ENCODE results near the gene NR1H3.

Gene NR1H3

DNA sequence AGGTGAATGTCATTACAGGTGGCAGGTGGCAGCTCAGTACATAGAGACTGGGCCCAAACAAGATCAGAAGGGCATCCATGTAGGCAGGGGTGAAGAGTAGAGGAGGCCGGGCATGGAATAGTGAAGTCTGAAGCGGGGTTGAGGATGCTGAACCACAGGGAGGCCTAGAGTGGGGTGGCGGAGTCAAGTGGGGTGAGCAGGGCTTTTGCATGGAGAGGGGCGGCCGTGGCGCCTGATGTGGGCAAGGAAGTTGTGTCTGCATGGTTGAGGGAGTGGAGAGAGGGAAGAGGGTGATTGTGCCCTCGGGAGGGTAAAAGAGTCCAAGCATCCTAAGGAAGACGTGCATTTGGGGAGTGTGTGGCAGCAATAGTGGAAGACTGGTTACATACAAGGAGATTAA is 28.6 kb upstream of the NR1H3 start:
- Histone ChIP-seq H3K4me1 (ENCODE audit: control insufficient read depth in 1 of 2, insufficient read depth in 2 of 2, low read length in 2 of 2) (peaks cover 0 to 4% of the 10 kb centered on the region in 2 donors), H3K27ac (ENCODE audit: low read length) (no peak overlapping the region), H3K4me3 (ENCODE audit: low read depth in 1 of 2, low read length in 2 of 2) (no peak overlapping the region), H3K9me3 (ENCODE audit: control insufficient read depth in 1 of 2, low read length in 2 of 2) (no peaks in the 10 kb centered on the region), H3K27me3 (ENCODE audit: low read depth, low read length) (no peaks in the 10 kb centered on the region), H3K36me3 (ENCODE audit: control insufficient read depth in 1 of 2, insufficient read depth in 2 of 2, low read length in 2 of 2) (peaks cover 13 to 44% of the 10 kb centered on the region in 2 donors)

DNA sequence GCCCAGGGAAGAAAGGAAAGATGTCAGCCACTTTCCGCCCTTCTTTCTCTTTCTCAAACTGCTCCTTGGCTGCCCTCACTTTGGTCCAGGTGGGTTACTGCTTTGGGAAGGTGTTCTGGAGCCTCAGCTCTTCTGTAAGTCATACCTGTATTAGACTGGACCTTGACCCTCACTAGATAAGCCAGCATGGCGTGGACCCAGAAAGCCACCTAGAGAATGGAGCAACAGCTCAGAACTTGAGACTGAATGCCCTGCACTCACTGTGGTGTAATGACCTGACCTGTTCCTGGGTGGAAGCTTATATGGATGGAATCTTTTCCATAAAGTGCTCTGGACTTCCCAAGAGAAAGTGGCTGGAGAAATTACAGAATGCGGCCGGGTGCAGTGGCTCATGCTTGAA is 24.7 kb upstream of the NR1H3 start:
- Histone ChIP-seq H3K27ac (ENCODE audit: low read length) (no peak overlapping the region), H3K36me3 (ENCODE audit: control insufficient read depth in 1 of 2, insufficient read depth in 2 of 2, low read length in 2 of 2) (peaks cover 13 to 39% of the 10 kb centered on the region in 2 donors)

DNA sequence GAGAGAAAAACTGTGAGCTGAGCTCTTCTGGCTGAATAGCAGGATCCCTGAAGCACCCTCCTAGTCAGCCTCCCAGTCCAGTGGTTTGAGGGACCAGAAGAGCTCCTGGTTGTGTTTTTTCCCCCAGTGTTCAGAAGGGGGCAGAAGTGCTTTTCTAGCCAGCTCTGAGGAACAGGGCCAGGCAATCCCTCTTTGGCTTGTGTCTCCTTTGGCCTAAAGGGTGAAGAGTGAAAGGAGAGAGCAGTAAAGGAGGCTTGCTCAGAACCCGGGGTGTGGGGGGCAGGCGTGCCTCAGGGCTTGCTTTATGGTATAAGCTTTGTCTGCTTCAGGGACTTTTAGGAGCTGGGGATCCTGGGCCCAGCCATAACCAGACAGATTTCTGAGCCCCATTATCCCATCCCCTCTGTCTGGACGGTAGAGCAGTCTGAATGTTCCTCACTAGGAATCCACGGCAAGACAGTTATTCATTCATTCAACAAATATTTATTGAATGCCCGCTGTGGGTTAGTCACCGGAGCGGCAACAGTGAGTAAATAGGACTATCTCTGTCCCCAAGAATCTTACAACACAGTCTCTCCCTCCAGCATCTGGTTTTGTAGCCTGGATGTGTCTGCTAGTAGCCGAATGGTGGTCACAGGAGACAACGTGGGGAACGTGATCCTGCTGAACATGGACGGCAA is 23.7 kb upstream of the NR1H3 start:
- Histone ChIP-seq H3K27me3 (ENCODE audit: low read depth, low read length) (no peaks in the 10 kb centered on the region), H3K4me1 (ENCODE audit: control insufficient read depth in 1 of 2, insufficient read depth in 2 of 2, low read length in 2 of 2) (peaks cover 0 to 7% of the 10 kb centered on the region in 2 donors), H3K4me3 (ENCODE audit: low read depth in 1 of 2, low read length in 2 of 2) (peak overlapping the region in 1 of 2 donors; percentile 26), H3K36me3 (ENCODE audit: control insufficient read depth in 1 of 2, insufficient read depth in 2 of 2, low read length in 2 of 2) (peaks cover 17 to 36% of the 10 kb centered on the region in 2 donors), H3K27ac (ENCODE audit: low read length) (peak overlapping the region; percentile 36), H3K9me3 (ENCODE audit: control insufficient read depth in 1 of 2, low read length in 2 of 2) (no peaks in the 10 kb centered on the region)

More for the DNA sequence above, 24.7 kb upstream of the NR1H3 start:
- no peak overlapping the region for H3K4me3 ChIP-seq (ENCODE audit: low read depth in 1 of 2, low read length in 2 of 2)
- no peaks in the 10 kb centered on the region for H3K27me3 ChIP-seq (ENCODE audit: low read depth, low read length)
- peaks cover 0 to 7% of the 10 kb centered on the region in 2 donors for H3K4me1 ChIP-seq (ENCODE audit: control insufficient read depth in 1 of 2, insufficient read depth in 2 of 2, low read length in 2 of 2)
- H3K9me3 ChIP-seq (ENCODE audit: control insufficient read depth in 1 of 2, low read length in 2 of 2): no peaks in the 10 kb centered on the region

DNA sequence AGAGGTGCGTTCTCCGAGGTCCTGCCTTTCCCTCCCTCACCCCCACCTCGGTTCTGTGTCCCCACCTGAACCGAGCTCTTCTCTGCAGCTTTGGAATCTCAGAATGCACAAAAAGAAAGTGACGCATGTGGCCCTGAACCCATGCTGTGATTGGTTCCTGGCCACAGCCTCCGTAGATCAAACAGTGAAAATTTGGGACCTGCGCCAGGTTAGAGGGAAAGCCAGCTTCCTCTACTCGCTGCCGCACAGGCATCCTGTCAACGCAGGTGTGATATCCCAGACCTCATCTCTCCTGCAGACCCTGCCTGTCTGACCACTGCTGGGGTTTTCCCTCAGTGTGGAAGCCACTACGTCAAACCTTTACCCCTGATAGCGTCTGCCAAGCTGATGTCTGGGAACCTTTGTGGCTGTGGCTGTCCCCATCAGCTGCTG is 23.1 kb upstream of the NR1H3 start:
- peak overlapping the region; percentile 36 for H3K27ac ChIP-seq (ENCODE audit: low read length)
- no peaks in the 10 kb centered on the region for H3K27me3 ChIP-seq (ENCODE audit: low read depth, low read length)
- H3K4me1 ChIP-seq (ENCODE audit: control insufficient read depth in 1 of 2, insufficient read depth in 2 of 2, low read length in 2 of 2): peaks cover 0 to 7% of the 10 kb centered on the region in 2 donors
- H3K9me3 ChIP-seq (ENCODE audit: control insufficient read depth in 1 of 2, low read length in 2 of 2): no peaks in the 10 kb centered on the region
- peak overlapping the region in 1 of 2 donors; percentile 26 for H3K4me3 ChIP-seq (ENCODE audit: low read depth in 1 of 2, low read length in 2 of 2)
- peaks cover 19 to 36% of the 10 kb centered on the region in 2 donors for H3K36me3 ChIP-seq (ENCODE audit: control insufficient read depth in 1 of 2, insufficient read depth in 2 of 2, low read length in 2 of 2)

DNA sequence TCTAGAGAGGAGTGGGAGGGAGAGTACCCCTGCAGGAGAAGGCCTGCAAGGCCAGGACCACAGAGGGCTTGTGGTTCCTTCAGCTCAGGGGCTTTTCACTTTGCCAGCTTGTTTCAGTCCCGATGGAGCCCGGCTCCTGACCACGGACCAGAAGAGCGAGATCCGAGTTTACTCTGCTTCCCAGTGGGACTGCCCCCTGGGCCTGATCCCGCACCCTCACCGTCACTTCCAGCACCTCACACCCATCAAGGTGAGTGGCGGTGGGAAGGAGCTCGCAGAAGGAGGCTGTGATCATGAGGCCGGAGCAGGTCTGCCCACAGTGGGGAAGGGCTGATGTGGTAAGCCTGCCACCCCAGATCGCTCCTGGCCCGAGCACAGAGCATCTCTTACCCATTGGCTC is 22.6 kb upstream of the NR1H3 start:
- H3K4me1 ChIP-seq (ENCODE audit: control insufficient read depth in 1 of 2, insufficient read depth in 2 of 2, low read length in 2 of 2): peaks cover 0 to 7% of the 10 kb centered on the region in 2 donors
- H3K4me3 ChIP-seq (ENCODE audit: low read depth in 1 of 2, low read length in 2 of 2): no peak overlapping the region
- no peak overlapping the region for H3K27ac ChIP-seq (ENCODE audit: low read length)
- H3K27me3 ChIP-seq (ENCODE audit: low read depth, low read length): no peaks in the 10 kb centered on the region
- H3K36me3 ChIP-seq (ENCODE audit: control insufficient read depth in 1 of 2, insufficient read depth in 2 of 2, low read length in 2 of 2): peaks cover 22 to 38% of the 10 kb centered on the region in 2 donors
- H3K9me3 ChIP-seq (ENCODE audit: control insufficient read depth in 1 of 2, low read length in 2 of 2): no peaks in the 10 kb centered on the region

DNA sequence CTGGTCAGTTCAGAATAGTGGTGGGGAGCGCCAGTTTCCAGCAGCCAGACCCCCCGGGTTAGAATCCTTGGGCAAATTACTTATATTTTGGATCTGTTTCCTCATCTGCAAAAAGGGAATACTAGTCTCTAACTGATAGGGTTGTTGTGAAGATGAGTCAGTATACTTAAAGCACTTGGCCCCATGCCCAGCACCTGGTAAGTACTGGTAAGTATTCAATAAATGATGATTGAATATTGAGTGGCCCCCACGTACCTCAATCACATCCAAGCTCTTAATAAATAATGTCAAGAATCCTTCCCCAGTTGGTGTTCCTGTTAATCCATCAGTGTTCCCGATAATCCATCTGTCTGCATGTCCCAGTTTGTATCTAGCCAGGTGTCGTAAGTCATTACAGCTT is 21.3 kb upstream of the NR1H3 start:
- H3K4me3 ChIP-seq (ENCODE audit: low read depth in 1 of 2, low read length in 2 of 2): no peak overlapping the region
- H3K27me3 ChIP-seq (ENCODE audit: low read depth, low read length): no peaks in the 10 kb centered on the region
- H3K4me1 ChIP-seq (ENCODE audit: control insufficient read depth in 1 of 2, insufficient read depth in 2 of 2, low read length in 2 of 2): peaks cover 0 to 7% of the 10 kb centered on the region in 2 donors
- H3K9me3 ChIP-seq (ENCODE audit: control insufficient read depth in 1 of 2, low read length in 2 of 2): no peaks in the 10 kb centered on the region
- no peak overlapping the region for H3K27ac ChIP-seq (ENCODE audit: low read length)
- peaks cover 27 to 45% of the 10 kb centered on the region in 2 donors for H3K36me3 ChIP-seq (ENCODE audit: control insufficient read depth in 1 of 2, insufficient read depth in 2 of 2, low read length in 2 of 2)

DNA sequence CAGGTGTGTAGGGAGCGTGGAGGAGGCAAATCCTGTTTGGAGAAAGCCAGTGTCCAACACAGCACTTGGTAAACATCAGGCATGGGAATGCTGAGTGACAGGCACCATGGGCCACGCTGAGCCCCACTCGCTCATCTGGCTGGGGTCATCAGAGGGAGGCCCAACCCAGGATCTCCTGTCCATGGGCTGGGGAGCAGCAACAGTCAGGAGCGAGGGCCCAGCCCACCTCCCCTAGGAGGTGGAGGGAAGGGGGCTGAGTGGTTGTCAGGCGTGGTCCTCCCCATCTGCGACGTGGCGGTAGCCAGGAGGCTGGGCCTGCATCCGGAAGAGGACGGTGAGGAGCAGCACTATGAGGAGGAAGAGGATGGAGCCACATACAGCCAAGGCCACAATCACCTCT is 17.9 kb upstream of the NR1H3 start:
- no peaks in the 10 kb centered on the region for H3K9me3 ChIP-seq (ENCODE audit: control insufficient read depth in 1 of 2, low read length in 2 of 2)
- H3K27me3 ChIP-seq (ENCODE audit: low read depth, low read length): no peaks in the 10 kb centered on the region
- H3K36me3 ChIP-seq (ENCODE audit: control insufficient read depth in 1 of 2, insufficient read depth in 2 of 2, low read length in 2 of 2): peaks cover 51 to 60% of the 10 kb centered on the region in 2 donors
- no peak overlapping the region for H3K27ac ChIP-seq (ENCODE audit: low read length)
- H3K4me1 ChIP-seq (ENCODE audit: control insufficient read depth in 1 of 2, insufficient read depth in 2 of 2, low read length in 2 of 2): no peaks in the 10 kb centered on the region
- H3K4me3 ChIP-seq (ENCODE audit: low read depth in 1 of 2, low read length in 2 of 2): no peak overlapping the region

DNA sequence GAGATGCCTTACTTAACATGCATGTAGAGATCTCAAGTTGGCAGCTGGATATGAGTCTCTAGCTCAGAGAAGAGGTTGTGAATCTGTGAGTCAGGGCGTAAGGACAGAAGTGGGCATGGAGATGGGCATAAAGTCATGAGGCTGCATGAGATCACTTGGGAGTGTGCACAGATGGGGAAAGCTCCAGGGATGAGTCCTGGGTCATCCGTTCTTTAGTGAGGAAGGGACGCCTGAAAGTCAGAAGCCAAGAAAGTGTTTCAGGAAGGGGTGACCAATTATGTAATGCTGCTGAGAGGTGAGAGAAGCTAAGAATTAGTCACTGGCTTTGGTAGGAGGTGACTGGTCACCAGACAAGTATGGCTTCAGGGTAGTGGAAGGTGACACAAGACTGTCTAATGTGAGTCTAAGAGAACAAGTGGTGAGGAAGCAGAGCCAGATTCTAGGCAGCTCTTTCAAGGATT is 15.9 kb upstream of the NR1H3 start:
- peaks cover 61 to 68% of the 10 kb centered on the region in 2 donors for H3K36me3 ChIP-seq (ENCODE audit: control insufficient read depth in 1 of 2, insufficient read depth in 2 of 2, low read length in 2 of 2)
- no peaks in the 10 kb centered on the region for H3K9me3 ChIP-seq (ENCODE audit: control insufficient read depth in 1 of 2, low read length in 2 of 2)
- H3K27ac ChIP-seq (ENCODE audit: low read length): no peak overlapping the region
- no peaks in the 10 kb centered on the region for H3K27me3 ChIP-seq (ENCODE audit: low read depth, low read length)
- H3K4me1 ChIP-seq (ENCODE audit: control insufficient read depth in 1 of 2, insufficient read depth in 2 of 2, low read length in 2 of 2): peaks cover 0 to 2% of the 10 kb centered on the region in 2 donors
- H3K4me3 ChIP-seq (ENCODE audit: low read depth in 1 of 2, low read length in 2 of 2): no peak overlapping the region

DNA sequence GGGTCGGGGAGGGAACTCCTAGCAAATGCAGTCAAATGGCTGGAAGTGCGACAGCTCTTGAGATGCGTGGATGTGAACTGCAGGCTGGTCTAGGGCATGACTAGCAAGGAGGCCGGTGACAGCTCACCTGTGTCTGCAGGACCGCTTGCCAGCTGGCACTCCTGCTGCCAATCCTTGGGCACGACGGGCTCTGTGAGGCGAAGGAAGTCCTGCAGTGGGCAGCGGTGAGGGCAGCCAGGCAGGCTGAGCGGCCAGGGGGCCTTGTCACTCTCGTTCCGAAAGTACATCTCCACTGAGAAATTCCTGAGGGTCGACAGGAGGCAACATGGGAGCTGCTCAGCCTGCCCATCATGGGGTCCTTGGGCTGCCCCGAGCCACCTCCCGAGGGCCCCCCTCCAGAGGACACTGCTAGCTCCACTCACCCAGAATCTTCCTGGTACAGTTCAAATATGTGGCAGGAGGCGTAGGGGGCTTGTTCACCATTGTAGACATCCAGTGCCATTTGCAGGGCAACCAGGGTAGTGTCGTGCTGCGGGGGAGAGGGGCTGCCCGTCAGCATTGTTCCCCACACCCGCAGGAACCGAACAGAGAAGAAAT is 15.1 kb upstream of the NR1H3 start:
- Histone ChIP-seq H3K27ac (ENCODE audit: low read length) (no peak overlapping the region), H3K36me3 (ENCODE audit: control insufficient read depth in 1 of 2, insufficient read depth in 2 of 2, low read length in 2 of 2) (peaks cover 61 to 66% of the 10 kb centered on the region in 2 donors), H3K27me3 (ENCODE audit: low read depth, low read length) (no peaks in the 10 kb centered on the region), H3K4me1 (ENCODE audit: control insufficient read depth in 1 of 2, insufficient read depth in 2 of 2, low read length in 2 of 2) (peaks cover 7 to 10% of the 10 kb centered on the region in 2 donors), H3K9me3 (ENCODE audit: control insufficient read depth in 1 of 2, low read length in 2 of 2) (no peaks in the 10 kb centered on the region), H3K4me3 (ENCODE audit: low read depth in 1 of 2, low read length in 2 of 2) (no peak overlapping the region)

DNA sequence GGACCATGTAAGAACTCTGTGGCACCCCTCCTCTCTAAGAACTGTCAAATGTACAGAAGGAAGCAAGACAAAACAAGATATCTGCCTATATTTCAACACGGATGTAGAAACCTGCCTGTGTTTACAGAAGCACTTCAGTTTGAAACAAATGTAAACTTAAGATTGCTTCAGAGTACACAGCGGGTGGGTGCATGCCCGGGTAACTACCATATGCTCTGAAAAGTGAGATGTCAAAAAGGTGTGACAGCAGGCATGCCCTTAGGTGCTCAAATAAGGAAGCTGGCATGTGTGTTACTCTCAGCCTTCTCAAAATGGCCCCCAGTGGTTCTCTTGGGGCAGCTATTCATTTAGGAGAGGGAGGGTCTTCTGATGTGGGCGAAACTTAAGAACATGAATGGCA is 14.3 kb upstream of the NR1H3 start:
- no peaks in the 10 kb centered on the region for H3K27me3 ChIP-seq (ENCODE audit: low read depth, low read length)
- H3K36me3 ChIP-seq (ENCODE audit: control insufficient read depth in 1 of 2, insufficient read depth in 2 of 2, low read length in 2 of 2): peaks cover 61% of the 10 kb centered on the region in 2 donors
- no peak overlapping the region for H3K27ac ChIP-seq (ENCODE audit: low read length)
- H3K4me1 ChIP-seq (ENCODE audit: control insufficient read depth in 1 of 2, insufficient read depth in 2 of 2, low read length in 2 of 2): peaks cover 7 to 14% of the 10 kb centered on the region in 2 donors
- H3K4me3 ChIP-seq (ENCODE audit: low read depth in 1 of 2, low read length in 2 of 2): no peak overlapping the region
- no peaks in the 10 kb centered on the region for H3K9me3 ChIP-seq (ENCODE audit: control insufficient read depth in 1 of 2, low read length in 2 of 2)

DNA sequence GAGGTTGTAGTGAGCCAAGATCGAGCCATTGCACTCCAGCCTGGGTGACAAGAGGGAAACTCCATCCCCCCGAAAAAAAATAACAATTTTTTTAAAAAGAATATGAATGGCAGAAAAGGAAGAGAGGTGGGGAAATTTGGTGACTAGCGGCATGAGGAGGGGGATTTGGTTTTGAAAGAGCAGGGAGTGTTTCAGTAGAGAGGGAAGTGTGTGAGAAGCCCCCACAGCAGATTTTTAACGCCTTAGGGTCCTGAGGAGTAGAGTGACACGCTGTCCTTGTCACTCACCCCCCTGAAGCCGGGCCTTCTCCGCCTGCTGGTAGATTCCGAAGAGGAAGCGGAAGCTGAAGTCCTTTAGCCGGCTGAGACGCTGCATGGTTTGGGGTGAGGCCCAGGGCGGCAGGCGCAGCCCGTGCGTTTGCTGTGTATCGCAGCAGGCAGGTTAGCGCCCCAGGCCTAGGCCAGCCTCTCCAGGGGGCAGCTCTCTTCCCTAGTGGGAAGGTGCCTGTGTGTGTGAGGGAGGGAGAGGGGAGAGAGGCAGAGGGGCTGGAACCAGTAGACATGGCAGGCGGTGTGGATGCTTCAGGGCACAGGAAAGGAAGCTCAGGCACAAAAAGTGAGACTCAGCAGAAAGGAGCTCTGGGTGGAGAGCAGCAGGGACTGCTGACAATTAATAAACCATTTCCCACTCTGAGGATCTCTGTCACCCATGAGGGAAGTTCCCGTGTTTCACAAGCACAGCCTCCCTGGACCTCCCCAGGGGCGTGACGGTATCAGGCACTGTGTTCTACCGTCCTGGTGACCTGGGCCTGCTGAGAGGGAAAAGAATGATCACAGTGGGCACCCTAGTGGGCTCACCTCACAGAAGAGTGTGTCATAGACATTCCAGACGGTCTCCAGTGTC is 13.1 kb upstream of the NR1H3 start:
- no peak overlapping the region for H3K4me3 ChIP-seq (ENCODE audit: low read depth in 1 of 2, low read length in 2 of 2)
- H3K36me3 ChIP-seq (ENCODE audit: control insufficient read depth in 1 of 2, insufficient read depth in 2 of 2, low read length in 2 of 2): peaks cover 49 to 55% of the 10 kb centered on the region in 2 donors
- H3K9me3 ChIP-seq (ENCODE audit: control insufficient read depth in 1 of 2, low read length in 2 of 2): no peaks in the 10 kb centered on the region
- no peak overlapping the region for H3K27ac ChIP-seq (ENCODE audit: low read length)
- no peaks in the 10 kb centered on the region for H3K27me3 ChIP-seq (ENCODE audit: low read depth, low read length)
- peaks cover 12 to 21% of the 10 kb centered on the region in 2 donors for H3K4me1 ChIP-seq (ENCODE audit: control insufficient read depth in 1 of 2, insufficient read depth in 2 of 2, low read length in 2 of 2)

All from muscle layer of duodenum (tissue), 2 donors.